NCI-H345 (cell line): ENCODE results near the gene COPS4.

Experiments
- DNase-seq: peaks from one replicate; lab custom pipeline; 2025; lab: John Stamatoyannopoulos, UW

COPS4 gene

GRCh38 chr4:83124111-83124780 lies 89.3 kb downstream of the COPS4 start:
- DNase-seq = no peak
